Posterior cingulate gyrus (tissue), 11 donors: ENCODE results near the gene FYTTD1.

Experiments
- DNase-seq, 10 donors: peaks; one replicate each; pipeline versions ENCODE4 v3.0.0 to v3.0.0-alpha.2; 2020 to 2021; ENCODE audit warnings: mixed read lengths in 3 of 10
- intact Hi-C: fragments of 100-400 bp; cut with DNase I; formaldehyde crosslinking; loops from one replicate; pipeline ENCODE4 v1.15.1; 2023

The FYTTD1 gene

GRCh38 chr3:197789309-197789708, 39.6 kb downstream of the FYTTD1 start:
- no peak for DNase-seq
- intact Hi-C loops: no loop called here

- intact Hi-C loops: loop anchor here (5.0 kb wide), 2 partner anchors 38 to 57 kb away; no protein-coding TSS in a partner anchor
- DNase-seq: no peak
These were observed 40.4 kb downstream of the FYTTD1 start for GRCh38 chr3:197790033-197790432.

GRCh38 chr3:197791113-197791891, 41.6 kb downstream of the FYTTD1 start, which contains the start of gene LRCH3:
LRCH3 (plus strand) TSS chr3:197791254; CDS start chr3:197791279, 25 bp downstream.
- intact Hi-C loops: loop anchor here (5.0 kb wide), 2 partner anchors 39 to 56 kb away; no protein-coding TSS in a partner anchor

GRCh38 chr3:197791892-197792647, 42.4 kb downstream of the FYTTD1 start:
- intact Hi-C loops: loop anchor here (5.0 kb wide), 2 partner anchors 40 to 55 kb away; no protein-coding TSS in a partner anchor
- DNase-seq: no peak

More at GRCh38 chr3:197791113-197791891, 41.6 kb downstream of the FYTTD1 start, which contains the start of gene LRCH3:
- DNase-seq: peak; percentile 74 to 97 (median 82)

GRCh38 chr3:197793247-197793646, 43.6 kb downstream of the FYTTD1 start:
- intact Hi-C loops: loop anchor here (5.0 kb wide), 2 partner anchors 41 to 54 kb away; no protein-coding TSS in a partner anchor
- DNase-seq: no peak

- intact Hi-C loops: loop anchor here (5.0 kb wide), 2 partner anchors 42 to 53 kb away; no protein-coding TSS in a partner anchor
These were observed 44.4 kb downstream of the FYTTD1 start for GRCh38 chr3:197794115-197794514.

GRCh38 chr3:197795200-197795599, 45.5 kb downstream of the FYTTD1 start:
- intact Hi-C loops: no loop called here
- no peak for DNase-seq

More at GRCh38 chr3:197794115-197794514, 44.4 kb downstream of the FYTTD1 start:
- no peak for DNase-seq

- no peak for DNase-seq
- intact Hi-C loops: no loop called here
These were observed 46.4 kb downstream of the FYTTD1 start for GRCh38 chr3:197796087-197796486.

- DNase-seq: no peak
- intact Hi-C loops: no loop called here
These were observed 49.2 kb downstream of the FYTTD1 start for GRCh38 chr3:197798863-197799262.

- intact Hi-C loops: no loop called here
- no peak for DNase-seq
These were observed 50.7 kb downstream of the FYTTD1 start for GRCh38 chr3:197800379-197800778.

GRCh38 chr3:197801891-197802778, 52.5 kb downstream of the FYTTD1 start:
- no peak for DNase-seq
- intact Hi-C loops: no loop called here

- DNase-seq: no peak
- intact Hi-C loops: no loop called here
These were observed 53.2 kb downstream of the FYTTD1 start for GRCh38 chr3:197802779-197803459.

- DNase-seq: no peak
- intact Hi-C loops: no loop called here
These were observed 54.8 kb downstream of the FYTTD1 start for GRCh38 chr3:197804511-197804910.

- DNase-seq: no peak
- intact Hi-C loops: no loop called here
These were observed 58.4 kb downstream of the FYTTD1 start for GRCh38 chr3:197807969-197808587.

- intact Hi-C loops: no loop called here
- no peak for DNase-seq
These were observed 59.8 kb downstream of the FYTTD1 start for GRCh38 chr3:197809356-197810020.

GRCh38 chr3:197810901-197811300, 61.2 kb downstream of the FYTTD1 start:
- DNase-seq: no peak
- intact Hi-C loops: no loop called here

- intact Hi-C loops: no loop called here
- DNase-seq: no peak
These were observed 61.7 kb downstream of the FYTTD1 start for GRCh38 chr3:197811343-197811742.

- no peak for DNase-seq
- intact Hi-C loops: no loop called here
These were observed 64.7 kb downstream of the FYTTD1 start for GRCh38 chr3:197814372-197814771.
